ENCODE measurements around the gene SORCS2.

The SORCS2 gene

GRCh38 chr4:7244331-7244665, 52.0 kb downstream of the SORCS2 start:
- DNase-seq (ENCODE audit: low spot score) = no peak

- DNase-seq (ENCODE audit: low spot score) = no peak
Observed at GRCh38 chr4:7244751-7245320, 52.5 kb downstream of the SORCS2 start.

GRCh38 chr4:7247521-7247920, 55.2 kb downstream of the SORCS2 start:
- DNase-seq (ENCODE audit: low spot score) = no peak

- no peak for DNase-seq (ENCODE audit: low spot score)
Observed at GRCh38 chr4:7247946-7248345, 55.6 kb downstream of the SORCS2 start.

GRCh38 chr4:7248857-7249256, 56.5 kb downstream of the SORCS2 start:
- DNase-seq (ENCODE audit: low spot score) = no peak

- no peak for DNase-seq (ENCODE audit: low spot score)
Observed at GRCh38 chr4:7251321-7251720, 59.0 kb downstream of the SORCS2 start.

- no peak for DNase-seq (ENCODE audit: low spot score)
Observed at GRCh38 chr4:7252051-7252450, 59.7 kb downstream of the SORCS2 start.

- no peak for DNase-seq (ENCODE audit: low spot score)
Observed at GRCh38 chr4:7252510-7253340, 60.4 kb downstream of the SORCS2 start.

GRCh38 chr4:7253341-7253700, 61.0 kb downstream of the SORCS2 start:
- no peak for DNase-seq (ENCODE audit: low spot score)

- no peak for DNase-seq (ENCODE audit: low spot score)
Observed at GRCh38 chr4:7253837-7254236, 61.5 kb downstream of the SORCS2 start.

GRCh38 chr4:7254736-7255487, 62.6 kb downstream of the SORCS2 start:
- DNase-seq (ENCODE audit: low spot score) = peak; percentile 25

GRCh38 chr4:7255488-7255881, 63.1 kb downstream of the SORCS2 start:
- no peak for DNase-seq (ENCODE audit: low spot score)

- no peak for DNase-seq (ENCODE audit: low spot score)
Observed at GRCh38 chr4:7255996-7256395, 63.7 kb downstream of the SORCS2 start.

GRCh38 chr4:7256984-7257810, 64.9 kb downstream of the SORCS2 start:
- no peak for DNase-seq (ENCODE audit: low spot score)

GRCh38 chr4:7259039-7259438, 66.7 kb downstream of the SORCS2 start:
- DNase-seq (ENCODE audit: low spot score) = no peak

GRCh38 chr4:7260569-7260968, 68.2 kb downstream of the SORCS2 start:
- DNase-seq (ENCODE audit: low spot score) = no peak

- DNase-seq (ENCODE audit: low spot score) = no peak
Observed at GRCh38 chr4:7261087-7261486, 68.7 kb downstream of the SORCS2 start.

GRCh38 chr4:7261536-7261935, 69.2 kb downstream of the SORCS2 start:
- no peak for DNase-seq (ENCODE audit: low spot score)

- DNase-seq (ENCODE audit: low spot score) = no peak
Observed at GRCh38 chr4:7262134-7262533, 69.8 kb downstream of the SORCS2 start.

- no peak for DNase-seq (ENCODE audit: low spot score)
Observed at GRCh38 chr4:7263166-7263565, 70.8 kb downstream of the SORCS2 start.

- no peak for DNase-seq (ENCODE audit: low spot score)
Observed at GRCh38 chr4:7264694-7265093, 72.4 kb downstream of the SORCS2 start.

- DNase-seq (ENCODE audit: low spot score) = no peak
Observed at GRCh38 chr4:7266525-7267292, 74.4 kb downstream of the SORCS2 start.

All from germinal center (tissue), 1 donor.